GM18502 (cell line): Measurements from ENCODE around the gene CDCA3.

Experiments
- ATAC-seq: cut with Tn5 transposase; IDR thresholded peaks from one replicate; pipeline ENCODE4 v1.9.1; 2021; ENCODE audit warnings: mild to moderate bottlenecking; ENCODE audit not compliant: unreplicated experiment, poor library complexity

Gene CDCA3

GRCh38 chr12:6824085-6824775 lies 26.9 kb downstream of the CDCA3 start:
- no peak for ATAC-seq

GRCh38 chr12:6823182-6824084 lies 27.7 kb downstream of the CDCA3 start:
- no peak for ATAC-seq

- no peak for ATAC-seq
Measured at GRCh38 chr12:6822426-6823135, 28.5 kb downstream of the CDCA3 start.

- no peak for ATAC-seq
Measured at GRCh38 chr12:6821591-6822425, 29.3 kb downstream of the CDCA3 start, which contains the start of gene GPR162. GPR162 (plus strand) TSS chr12:6821821; CDS start chr12:6823899, 2,078 bp downstream.

- no peak for ATAC-seq
Measured at GRCh38 chr12:6820166-6820565, 30.9 kb downstream of the CDCA3 start.

- ATAC-seq = no peak
Measured at GRCh38 chr12:6819106-6820030, 31.7 kb downstream of the CDCA3 start.

- no peak for ATAC-seq
Measured at GRCh38 chr12:6818645-6819044, 32.4 kb downstream of the CDCA3 start.

- no peak for ATAC-seq
Measured at GRCh38 chr12:6818222-6818621, 32.9 kb downstream of the CDCA3 start.

GRCh38 chr12:6817662-6818157 lies 33.4 kb downstream of the CDCA3 start:
- no peak for ATAC-seq

GRCh38 chr12:6817098-6817497 lies 34.0 kb downstream of the CDCA3 start:
- no peak for ATAC-seq

- ATAC-seq = no peak
Measured at GRCh38 chr12:6816598-6816997, 34.5 kb downstream of the CDCA3 start.

GRCh38 chr12:6813363-6813762 lies 37.7 kb downstream of the CDCA3 start:
- ATAC-seq = no peak

- no peak for ATAC-seq
Measured at GRCh38 chr12:6810758-6811157, 40.3 kb downstream of the CDCA3 start.

GRCh38 chr12:6809056-6809455 lies 42.0 kb downstream of the CDCA3 start:
- ATAC-seq = no peak

- no peak for ATAC-seq
Measured at GRCh38 chr12:6807170-6807569, 43.9 kb downstream of the CDCA3 start.

GRCh38 chr12:6799147-6799546 lies 51.9 kb downstream of the CDCA3 start:
- ATAC-seq = no peak
